CD4-positive, alpha-beta T cell (primary cell): ENCODE results near the gene FOSB. TPM values are rescaled to one million over a fixed set of nuclear protein-coding genes. Genes with fewer than 3 reads are reported as not detected.
A peak's percentile ranks its signal among the peaks of the same experiment; 100 is the strongest.

Source experiments
- ATAC-seq: fragments of 200-7000 bp; cut with Tn5 transposase; one replicate; pipeline ENCODE4 v1.10.0; 2022; ENCODE audit warnings: mild to moderate bottlenecking; ENCODE audit not compliant: poor library complexity
- CTCF ChIA-PET: fragments of 350-600 bp; sonication (Branson Sonifier 250); formaldehyde crosslinking; loops from one replicate; lab custom pipeline; 2021; ENCODE audit warnings: antibody characterized with exemption, inconsistent platforms; lab: Charles Lee
- POLR2A ChIA-PET: fragments of 350-600 bp; sonication (Branson Sonifier 250); formaldehyde crosslinking; loops from one replicate; lab custom pipeline; 2021; ENCODE audit warnings: antibody characterized with exemption, inconsistent platforms; lab: Charles Lee
- DNase-seq, 14 experiments: peaks; one replicate each; pipeline ENCODE4 v3.0.0-alpha.2; 2013 to 2020; ENCODE audit warnings: mixed read lengths in 2 of 14
- H3K27ac ChIP-seq, 2 donors: one replicate each; pipeline versions ENCODE4 v1.5.1 to v1.7.0; 2013; ENCODE audit warnings: low read length in 2 of 2, low read depth in 1 of 2, mild to moderate bottlenecking in 1 of 2
- H3K27me3 ChIP-seq, 2 experiments: 1 replicate in 1 of 2; 2 replicates in 1 of 2; pipeline versions ENCODE4 v1.6.1 to v1.7.0; 2013; ENCODE audit warnings: low read length in 2 of 2, control low read depth in 1 of 2, mild to moderate bottlenecking in 1 of 2, moderate library complexity in 1 of 2; ENCODE audit not compliant: insufficient read depth in 2 of 2, control insufficient read depth in 1 of 2
- H3K36me3 ChIP-seq: one replicate; pipeline ENCODE4 v1.6.1; 2013; ENCODE audit warnings: low read length, control low read depth; ENCODE audit not compliant: insufficient read depth
- H3K4me1 ChIP-seq: one replicate; pipeline ENCODE4 v1.6.1; 2013; ENCODE audit warnings: low read length, control low read depth; ENCODE audit not compliant: insufficient read depth
- H3K4me3 ChIP-seq: one replicate; pipeline ENCODE4 v1.5.1; 2013; ENCODE audit warnings: mild to moderate bottlenecking, low read length, moderate library complexity
- H3K9me3 ChIP-seq, 2 experiments: 1 replicate in 1 of 2; 2 replicates in 1 of 2; pipeline versions ENCODE4 v1.6.1 to v1.7.0; 2013; ENCODE audit warnings: low read length in 2 of 2, mild to moderate bottlenecking in 2 of 2, control low read depth in 1 of 2, moderate library complexity in 1 of 2; ENCODE audit not compliant: control insufficient read depth in 1 of 2, insufficient read depth in 1 of 2
- H3K27ac Mint-ChIP-seq: one replicate; pipeline ENCODE4 v1.8.0; 2020; ENCODE audit warnings: mixed read lengths
- H3K27me3 Mint-ChIP-seq: one replicate; pipeline ENCODE4 v1.8.0; 2021; ENCODE audit warnings: mixed read lengths
- H3K36me3 Mint-ChIP-seq: one replicate; pipeline ENCODE4 v1.8.0; 2021; ENCODE audit warnings: low read depth, mixed read lengths
- H3K4me1 Mint-ChIP-seq: one replicate; pipeline ENCODE4 v1.8.0; 2021; ENCODE audit warnings: low read depth, mixed read lengths
- H3K4me3 Mint-ChIP-seq: one replicate; pipeline ENCODE4 v1.8.0; 2020; ENCODE audit warnings: mild to moderate bottlenecking, mixed read lengths
- H3K9me3 Mint-ChIP-seq: one replicate; pipeline ENCODE4 v1.8.0; 2020; ENCODE audit warnings: mixed read lengths
- intact Hi-C, 2 experiments: fragments of 100-400 bp; cut with DNase I in 1 of 2; cut with micrococcal nuclease in 1 of 2; formaldehyde crosslinking; loops; one replicate each; pipeline versions ENCODE4 v1.15.1 to v1.9.0; 2023 to 2025; cut with DNase I, micrococcal nuclease
- total RNA-seq, 174 experiments: library from RNA in 2 of 174; stranded (reverse) in 2 of 174; gene quantifications; one replicate each; pipeline ENCODE4 v1.2.3 and lab custom pipeline; 2021 to 2026
- TF ChIP-seq, protein P1 (sequence below): fragments of 200-600 bp; IDR thresholded peaks from one replicate; pipeline ENCODE4 v1.8.0; 2022; ENCODE audit warnings: antibody characterized with exemption, mild to moderate bottlenecking

The FOSB gene
- total RNA-seq, 2 experiments from 2014 or later, result 422 to 424 TPM

- Mint-ChIP-seq H3K27me3 (peaks cover 21% of the 10 kb centered on the region), H3K4me3 (peak overlapping the region; percentile 96), H3K36me3 (peaks cover 30% of the 10 kb centered on the region), H3K27ac (peak overlapping the region; percentile 98), H3K9me3 (no peaks in the 10 kb centered on the region), H3K4me1 (peaks cover 35% of the 10 kb centered on the region)
- Histone ChIP-seq H3K4me1 (peaks cover 34% of the 10 kb centered on the region), H3K4me3 (peak overlapping the region; percentile 94), H3K27ac (peak overlapping the region; percentile 96 to 99), H3K27me3 (peaks cover 0 to 6% of the 10 kb centered on the region in 2 experiments), H3K9me3 (no peaks in the 10 kb centered on the region), H3K36me3 (peaks cover 37% of the 10 kb centered on the region)
- ChIA-PET POLR2A (interaction anchor here (0.6 to 4.9 kb wide), 15 partner anchors 10 to 302 kb away, joined by 3 to 119 read pairs (median 4); partner anchors contain the start of genes QPCTL and SNRPD2), CTCF (interaction anchor here (0.9 to 7.1 kb wide), 11 partner anchors 9 to 174 kb away, joined by 3 to 128 read pairs (median 6); no protein-coding TSS in a partner anchor)
- intact Hi-C loops, result no loop called here
- peak; percentile 9 for ATAC-seq
- TF ChIP-seq, protein P1, sequence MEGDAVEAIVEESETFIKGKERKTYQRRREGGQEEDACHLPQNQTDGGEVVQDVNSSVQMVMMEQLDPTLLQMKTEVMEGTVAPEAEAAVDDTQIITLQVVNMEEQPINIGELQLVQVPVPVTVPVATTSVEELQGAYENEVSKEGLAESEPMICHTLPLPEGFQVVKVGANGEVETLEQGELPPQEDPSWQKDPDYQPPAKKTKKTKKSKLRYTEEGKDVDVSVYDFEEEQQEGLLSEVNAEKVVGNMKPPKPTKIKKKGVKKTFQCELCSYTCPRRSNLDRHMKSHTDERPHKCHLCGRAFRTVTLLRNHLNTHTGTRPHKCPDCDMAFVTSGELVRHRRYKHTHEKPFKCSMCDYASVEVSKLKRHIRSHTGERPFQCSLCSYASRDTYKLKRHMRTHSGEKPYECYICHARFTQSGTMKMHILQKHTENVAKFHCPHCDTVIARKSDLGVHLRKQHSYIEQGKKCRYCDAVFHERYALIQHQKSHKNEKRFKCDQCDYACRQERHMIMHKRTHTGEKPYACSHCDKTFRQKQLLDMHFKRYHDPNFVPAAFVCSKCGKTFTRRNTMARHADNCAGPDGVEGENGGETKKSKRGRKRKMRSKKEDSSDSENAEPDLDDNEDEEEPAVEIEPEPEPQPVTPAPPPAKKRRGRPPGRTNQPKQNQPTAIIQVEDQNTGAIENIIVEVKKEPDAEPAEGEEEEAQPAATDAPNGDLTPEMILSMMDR, result peak; percentile 15
- peak in 11 of 14 experiments; percentile 23 to 86 (median 54) for DNase-seq
Observed at GRCh38 chr19:45468159-45468651, 409 bp downstream of the FOSB start.

DNA sequence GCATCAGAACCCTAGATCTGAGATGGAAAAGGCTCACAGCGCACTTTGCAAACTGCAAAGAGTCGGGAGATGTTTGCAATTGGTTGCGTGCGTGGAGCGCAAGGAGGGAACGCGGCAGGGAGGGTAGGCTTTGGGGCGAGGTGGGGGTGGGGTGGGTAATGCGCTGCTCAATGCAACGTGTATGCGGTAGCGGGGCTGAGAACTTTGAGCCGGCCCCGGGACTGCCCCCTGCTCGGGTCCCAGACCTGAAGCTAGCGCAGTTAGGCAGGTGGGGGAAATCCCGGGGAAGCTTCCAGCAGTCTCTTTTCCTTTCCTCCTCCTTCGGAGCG is 971 bp downstream of the FOSB start:
- H3K36me3 Mint-ChIP-seq, result peaks cover 30% of the 10 kb centered on the region
- ChIA-PET CTCF (interaction anchor here (0.8 to 7.1 kb wide), 9 partner anchors 10 to 32 kb away, joined by 3 to 128 read pairs (median 5); no protein-coding TSS in a partner anchor), POLR2A (interaction anchor here (0.8 to 4.9 kb wide), 11 partner anchors 10 to 248 kb away, joined by 3 to 119 read pairs (median 5); partner anchors contain the start of gene OPA3)
- ATAC-seq (peak; percentile 54), DNase-seq (peak in 4 of 14 experiments; percentile 49 to 90 (median 72))
- peak overlapping the region; percentile 96 for H3K4me3 Mint-ChIP-seq
- H3K27me3 Mint-ChIP-seq, result peaks cover 24% of the 10 kb centered on the region
- Histone ChIP-seq H3K4me3 (peak overlapping the region; percentile 94), H3K27ac (peak overlapping the region; percentile 96 to 99), H3K9me3 (no peaks in the 10 kb centered on the region), H3K4me1 (peaks cover 34% of the 10 kb centered on the region), H3K27me3 (peaks cover 4 to 6% of the 10 kb centered on the region in 2 experiments), H3K36me3 (peaks cover 37% of the 10 kb centered on the region)
- peaks cover 35% of the 10 kb centered on the region for H3K4me1 Mint-ChIP-seq
- TF ChIP-seq, protein P1, result no peak
- no peaks in the 10 kb centered on the region for H3K9me3 Mint-ChIP-seq
- intact Hi-C loops, result loop anchor here in 1 of 2 experiments (1.0 kb wide), 1 partner anchor 10 kb away; no protein-coding TSS in a partner anchor
- H3K27ac Mint-ChIP-seq, result peak overlapping the region; percentile 98

DNA sequence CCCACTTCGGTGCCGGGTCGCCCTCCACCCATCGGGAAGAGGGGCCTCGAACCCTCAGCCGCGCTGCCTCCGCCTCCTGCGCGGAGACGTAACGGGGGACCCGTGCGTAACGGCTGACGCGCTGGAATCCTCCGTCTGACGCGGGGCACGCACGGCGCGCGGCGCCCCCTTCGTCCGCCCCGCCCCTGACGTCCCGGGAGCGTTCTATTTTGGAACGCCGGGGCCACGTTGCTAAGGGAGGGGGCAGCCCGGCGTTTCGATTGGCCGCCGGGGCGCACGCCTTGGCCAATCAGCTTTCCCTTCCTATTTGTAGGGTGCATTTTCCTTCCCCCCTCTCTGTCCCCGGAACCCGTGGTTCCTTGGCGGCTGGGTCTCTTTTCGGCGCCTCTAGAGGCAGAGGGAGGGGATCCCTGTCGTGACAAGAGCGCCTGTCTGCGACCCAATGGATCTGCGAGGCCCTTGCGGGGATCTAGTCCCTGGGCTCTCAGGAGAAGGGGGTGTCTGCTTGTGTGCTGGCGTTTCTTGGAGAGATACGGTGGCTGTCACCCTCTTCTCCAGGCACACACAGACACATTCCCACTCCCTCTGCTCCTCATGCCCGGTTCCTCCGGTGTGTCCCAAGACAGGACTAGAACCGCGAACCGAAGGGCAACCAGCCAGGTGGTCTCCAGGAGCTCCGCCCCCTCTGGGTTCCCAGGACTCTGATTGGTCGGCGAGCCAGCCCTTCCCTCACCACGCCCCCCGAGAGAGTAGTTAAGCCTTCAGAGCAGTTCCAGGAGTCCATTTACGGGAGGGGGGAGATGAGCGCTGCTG is 1.5 kb downstream of the FOSB start:
- intact Hi-C loops, result loop anchor here in 1 of 2 experiments (1.0 kb wide), 1 partner anchor 9 kb away; no protein-coding TSS in a partner anchor
- peaks cover 39% of the 10 kb centered on the region for H3K4me1 ChIP-seq
- Mint-ChIP-seq H3K36me3 (peaks cover 30% of the 10 kb centered on the region), H3K27ac (peak overlapping the region; percentile 98), H3K4me3 (peak overlapping the region; percentile 96), H3K4me1 (peaks cover 35% of the 10 kb centered on the region), H3K27me3 (peaks cover 28% of the 10 kb centered on the region), H3K9me3 (no peaks in the 10 kb centered on the region)
- TF ChIP-seq, protein P1, result peak; percentile 22
- ChIA-PET POLR2A (interaction anchor here (0.7 to 4.9 kb wide), 15 partner anchors 9 to 377 kb away, joined by 3 to 119 read pairs (median 4); partner anchors contain the start of genes OPA3 and PPP1R37), CTCF (interaction anchor here (0.6 to 7.1 kb wide), 10 partner anchors 9 to 33 kb away, joined by 3 to 128 read pairs (median 4); no protein-coding TSS in a partner anchor)
- H3K27ac ChIP-seq, result peak overlapping the region; percentile 96 to 99
- peak; percentile 80 to 97 (median 92) for DNase-seq
- H3K36me3 ChIP-seq, result peaks cover 37% of the 10 kb centered on the region
- peaks cover 4 to 6% of the 10 kb centered on the region in 2 experiments for H3K27me3 ChIP-seq
- no peaks in the 10 kb centered on the region for H3K9me3 ChIP-seq
- peak; percentile 63 for ATAC-seq
- peak overlapping the region; percentile 94 for H3K4me3 ChIP-seq
